HepG2 (cell line): Measurements from ENCODE around the gene MTURN. TPM values are rescaled to one million over a fixed set of nuclear protein-coding genes. Genes with fewer than 3 reads are reported as not detected.

ENCODE experiments used
- DMAP1 ChIP-seq: IDR thresholded peaks from 2 replicates; pipeline ENCODE4 v1.6.1; 2016
- ELF4 ChIP-seq: sonication (generic); formaldehyde crosslinking; IDR thresholded peaks from 2 replicates; pipeline ENCODE4 v1.5.0; 2020; ENCODE audit warnings: missing genetic modification reagents, mild to moderate bottlenecking, moderate library complexity, borderline replicate concordance
- EP300 ChIP-seq, 3 experiments: sonication (generic) in 1 of 3; formaldehyde crosslinking in 1 of 3; IDR thresholded peaks; 2 replicates each; pipeline versions ENCODE4 v1.5.1 to v1.6.1; 2011 to 2020; ENCODE audit warnings: low read depth in 2 of 3, low read length in 2 of 3, borderline replicate concordance in 1 of 3, improper control_type of control experiment in 1 of 3, mild to moderate bottlenecking in 1 of 3, missing genetic modification reagents in 1 of 3, moderate library complexity in 1 of 3
- FOXO1 ChIP-seq: sonication (generic); formaldehyde crosslinking; IDR thresholded peaks from 2 replicates; pipeline ENCODE4 v1.4.0; 2020; ENCODE audit warnings: missing genetic modification reagents
- GPN1 ChIP-seq: sonication (generic); formaldehyde crosslinking; IDR thresholded peaks from 2 replicates; pipeline ENCODE4 v1.5.1; 2020; ENCODE audit warnings: missing genetic modification reagents, borderline replicate concordance
- KDM5A ChIP-seq: fragments of 200-600 bp; sonication (generic); IDR thresholded peaks from 2 replicates; pipeline ENCODE4 v1.7.0; 2018; ENCODE audit warnings: antibody characterized with exemption, mild to moderate bottlenecking, low read length, borderline replicate concordance
- MAFG ChIP-seq: sonication (generic); formaldehyde crosslinking; IDR thresholded peaks from 2 replicates; pipeline ENCODE4 v1.5.1; 2020; ENCODE audit warnings: mild to moderate bottlenecking, missing genetic modification reagents
- MED1 ChIP-seq: sonication (generic); formaldehyde crosslinking; IDR thresholded peaks from 2 replicates; pipeline ENCODE4 v1.4.0; 2020; ENCODE audit warnings: missing genetic modification reagents
- MED8 ChIP-seq: sonication (generic); formaldehyde crosslinking; IDR thresholded peaks from 2 replicates; pipeline ENCODE4 v1.8.1; 2023; ENCODE audit warnings: mild to moderate bottlenecking, missing genetic modification reagents; ENCODE audit not compliant: insufficient replicate concordance
- MIER2 ChIP-seq: IDR thresholded peaks from 2 replicates; pipeline ENCODE4 v1.6.1; 2016; ENCODE audit warnings: missing biosample characterization, missing genetic modification reagents
- MXI1 ChIP-seq: IDR thresholded peaks from 3 replicates; pipeline ENCODE4 v1.6.1; 2012; ENCODE audit warnings: low read depth, low read length, inconsistent platforms, borderline replicate concordance
- PPARG ChIP-seq: conservative IDR thresholded peaks from 2 replicates; pipeline ENCODE4 v1.6.1; 2016; ENCODE audit warnings: missing biosample characterization, missing genetic modification reagents
- SKIL ChIP-seq: sonication (generic); formaldehyde crosslinking; IDR thresholded peaks from 2 replicates; pipeline ENCODE4 v1.8.0; 2022; ENCODE audit warnings: missing genetic modification reagents, mild to moderate bottlenecking, moderate library complexity, borderline replicate concordance
- SMAD3 ChIP-seq: sonication (generic); formaldehyde crosslinking; IDR thresholded peaks from 2 replicates; pipeline ENCODE4 v1.4.0; 2020; ENCODE audit warnings: missing genetic modification reagents
- SOX6 ChIP-seq, 2 experiments: fragments of 450-650 bp in 1 of 2; sonication (generic) in 1 of 2; formaldehyde crosslinking in 1 of 2; IDR thresholded peaks; 2 replicates each; pipeline versions ENCODE4 v1.4.0 to v1.6.1; 2017 to 2020; ENCODE audit warnings: antibody characterized with exemption in 1 of 2, mild to moderate bottlenecking in 1 of 2, missing genetic modification reagents in 1 of 2
- SP2 ChIP-seq: sonication (generic); formaldehyde crosslinking; IDR thresholded peaks from 2 replicates; pipeline ENCODE4 v1.5.1; 2020; ENCODE audit warnings: mild to moderate bottlenecking, missing genetic modification reagents
- SP5 ChIP-seq: IDR thresholded peaks from 2 replicates; pipeline ENCODE4 v1.6.1; 2016; ENCODE audit warnings: low read depth, borderline replicate concordance
- SYNCRIP ChIP-seq: fragments of 200-400 bp; formaldehyde crosslinking; IDR thresholded peaks from 2 replicates; pipeline ENCODE4 v1.6.1; 2018; ENCODE audit warnings: mild to moderate bottlenecking, low read depth, low read length; ENCODE audit not compliant: insufficient read depth
- ZBTB37 ChIP-seq: sonication (generic); formaldehyde crosslinking; IDR thresholded peaks from 2 replicates; pipeline ENCODE4 v1.4.0; 2020; ENCODE audit warnings: mild to moderate bottlenecking, missing genetic modification reagents
- ZBTB8A ChIP-seq: sonication (generic); formaldehyde crosslinking; IDR thresholded peaks from 2 replicates; pipeline ENCODE4 v1.4.0; 2020; ENCODE audit warnings: mild to moderate bottlenecking, low read depth, missing genetic modification reagents, borderline replicate concordance
- ZNF263 ChIP-seq: sonication (generic); formaldehyde crosslinking; IDR thresholded peaks from 2 replicates; pipeline ENCODE4 v1.4.0; 2020; ENCODE audit warnings: missing genetic modification reagents
- ZNF737 ChIP-seq: sonication (generic); formaldehyde crosslinking; IDR thresholded peaks from 2 replicates; pipeline ENCODE4 v1.5.0; 2020; ENCODE audit warnings: missing genetic modification reagents, mild to moderate bottlenecking, borderline replicate concordance
- ZNF792 ChIP-seq: IDR thresholded peaks from 2 replicates; pipeline ENCODE4 v1.6.1; 2016
- ZSCAN22 ChIP-seq: sonication (generic); formaldehyde crosslinking; IDR thresholded peaks from 2 replicates; pipeline ENCODE4 v1.4.0; 2020; ENCODE audit warnings: mild to moderate bottlenecking, missing genetic modification reagents
- ZSCAN31 ChIP-seq: sonication (generic); formaldehyde crosslinking; IDR thresholded peaks from 2 replicates; pipeline ENCODE4 v1.5.0; 2020; ENCODE audit warnings: low read depth, mild to moderate bottlenecking, missing genetic modification reagents
- polyA plus RNA-seq, 8 experiments: library from polyadenylated mRNA; depleted of rRNA in 3 of 8; stranded (reverse) in 7 of 8; unstranded in 1 of 8; fragments of >200 nt; fragmentation: Illumina TruSeq in 4 of 8; extraction: Trizol in 4 of 8; gene quantifications; 2 replicates each; pipeline versions ENCODE4 v1.2.1 to v1.2.3, GENCODE V29; 2011 to 2016; ENCODE audit warnings: low read depth in 4 of 8, missing spikeins in 1 of 8, mixed read lengths in 1 of 8; ENCODE audit not compliant: insufficient read depth in 1 of 8
- total RNA-seq, 5 experiments: library from RNA; depleted of rRNA; stranded (reverse); fragments of >200 nt; fragmentation: Illumina TruSeq; extraction: Trizol; gene quantifications; 2 replicates each; pipeline ENCODE4 v1.2.3, GENCODE V29; 2016; ENCODE audit warnings: low read depth in 1 of 5
- TF ChIP-seq, protein P1 (sequence below), 2 experiments: sonication (generic) in 1 of 2; formaldehyde crosslinking in 1 of 2; IDR thresholded peaks; 2 replicates each; pipeline versions ENCODE4 v1.4.0 to v1.6.1; 2018 to 2020; ENCODE audit warnings: missing genetic modification reagents in 2 of 2, borderline replicate concordance in 1 of 2, low read depth in 1 of 2, mild to moderate bottlenecking in 1 of 2, missing biosample characterization in 1 of 2

The MTURN gene
- total and polyA plus RNA-seq, 2 of the 13 experiments (the other 11 are each of a cell fraction or from before 2014, with no cell fraction given), result 5.7 to 7.2 TPM

DNA sequence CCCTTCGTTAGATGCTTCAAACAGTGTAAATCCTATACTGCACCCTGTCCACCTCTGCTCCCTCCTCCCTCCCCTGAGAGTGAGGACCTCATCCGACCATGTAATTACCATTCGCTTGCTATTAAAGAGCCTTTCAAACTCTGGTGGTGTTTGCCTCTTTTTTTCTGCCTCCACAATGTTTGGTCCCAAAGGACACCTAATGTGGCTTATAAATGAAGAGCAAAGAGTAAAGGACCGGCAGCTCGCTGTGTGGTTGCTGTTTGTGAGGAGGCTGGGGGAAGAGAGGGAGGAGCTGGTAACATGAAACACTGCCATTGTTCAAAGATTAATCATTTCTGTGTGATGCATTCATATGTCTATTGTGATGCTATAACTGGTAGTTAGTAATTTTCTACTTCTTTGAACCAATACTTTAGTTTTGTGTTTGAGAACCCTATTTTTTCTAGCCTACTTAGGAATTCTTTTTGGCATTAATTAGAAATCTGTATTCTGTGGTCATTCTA, 27.9 kb downstream of the MTURN start (continued):
- no peak for TF ChIP-seq ZBTB8A (CRISPR knock-in tag)
- no peak for TF ChIP-seq MED1 (CRISPR knock-in tag)
- no peak for TF ChIP-seq SYNCRIP
- TF ChIP-seq FOXO1 (CRISPR knock-in tag), result no peak
- TF ChIP-seq ZNF263 (CRISPR knock-in tag), result peak; percentile 92
- TF ChIP-seq PPARG (CRISPR knock-in tag), result 0 out of 2 replicates have a peak, but pooled peaks have one; percentile 13
- no peak for TF ChIP-seq GPN1 (CRISPR knock-in tag)
- no peak for TF ChIP-seq ZSCAN22 (CRISPR knock-in tag)
- no peak for TF ChIP-seq DMAP1 (CRISPR knock-in tag)
- peak in 1 of 2 experiments; percentile 19; a peak in 1 of 4 replicates for TF ChIP-seq EP300 (IDR thresholded peaks at IDR 0.05; ENCODE audit: low read depth in 2 of 2, low read length in 2 of 2)
- no peak for TF ChIP-seq EP300 (CRISPR knock-in tag; IDR thresholded peaks at IDR 0.05; ENCODE audit: borderline replicate concordance)
- no peak for TF ChIP-seq ZNF737 (CRISPR knock-in tag)
- TF ChIP-seq ZBTB37 (CRISPR knock-in tag), result no peak
- TF ChIP-seq SP5 (CRISPR knock-in tag), result peak; percentile 39; the same call in 1 of the 2 replicates
- TF ChIP-seq ZSCAN31 (CRISPR knock-in tag), result no peak
- TF ChIP-seq SP2 (CRISPR knock-in tag), result no peak
- TF ChIP-seq KDM5A, result no peak
- TF ChIP-seq MXI1, result no peak
- no peak for TF ChIP-seq MED8 (CRISPR knock-in tag)
- TF ChIP-seq SMAD3 (CRISPR knock-in tag), result no peak
- no peak for TF ChIP-seq MIER2 (CRISPR knock-in tag)
- TF ChIP-seq MAFG (CRISPR knock-in tag), result no peak
- no peak for TF ChIP-seq SKIL (CRISPR knock-in tag)
- TF ChIP-seq, protein P1, sequence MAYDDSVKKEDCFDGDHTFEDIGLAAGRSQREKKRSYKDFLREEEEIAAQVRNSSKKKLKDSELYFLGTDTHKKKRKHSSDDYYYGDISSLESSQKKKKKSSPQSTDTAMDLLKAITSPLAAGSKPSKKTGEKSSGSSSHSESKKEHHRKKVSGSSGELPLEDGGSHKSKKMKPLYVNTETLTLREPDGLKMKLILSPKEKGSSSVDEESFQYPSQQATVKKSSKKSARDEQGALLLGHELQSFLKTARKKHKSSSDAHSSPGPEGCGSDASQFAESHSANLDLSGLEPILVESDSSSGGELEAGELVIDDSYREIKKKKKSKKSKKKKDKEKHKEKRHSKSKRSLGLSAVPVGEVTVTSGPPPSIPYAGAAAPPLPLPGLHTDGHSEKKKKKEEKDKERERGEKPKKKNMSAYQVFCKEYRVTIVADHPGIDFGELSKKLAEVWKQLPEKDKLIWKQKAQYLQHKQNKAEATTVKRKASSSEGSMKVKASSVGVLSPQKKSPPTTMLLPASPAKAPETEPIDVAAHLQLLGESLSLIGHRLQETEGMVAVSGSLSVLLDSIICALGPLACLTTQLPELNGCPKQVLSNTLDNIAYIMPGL (CRISPR knock-in tag; IDR thresholded peaks at IDR 0.05; ENCODE audit: borderline replicate concordance in 1 of 2, low read depth in 1 of 2), result no peak
- no peak for TF ChIP-seq ELF4 (CRISPR knock-in tag)
- TF ChIP-seq ZNF792 (CRISPR knock-in tag), result 0 out of 2 replicates have a peak, but pooled peaks have one; percentile 36
- no peak for TF ChIP-seq SOX6 (IDR thresholded peaks at IDR 0.05)
- peak; percentile 79 for TF ChIP-seq SOX6 (CRISPR knock-in tag; IDR thresholded peaks at IDR 0.05)
